Ectodermal cell (in vitro differentiated cells): ENCODE data around the gene TRIM17.

ENCODE experiments used
- H3K27ac ChIP-seq: 2 replicates; pipeline ENCODE4 v1.7.0; 2013; ENCODE audit warnings: mild to moderate bottlenecking, low read depth, low read length; ENCODE audit not compliant: insufficient read depth, poor library complexity, severe bottlenecking
- H3K27me3 ChIP-seq: 2 replicates; pipeline ENCODE4 v1.7.0; 2013; ENCODE audit warnings: mild to moderate bottlenecking, low read length; ENCODE audit not compliant: insufficient read depth, control insufficient read depth, poor library complexity, severe bottlenecking
- H3K36me3 ChIP-seq: one replicate; pipeline ENCODE4 v1.7.0; 2013; ENCODE audit warnings: low read length; ENCODE audit not compliant: control insufficient read depth, insufficient read depth
- H3K4me1 ChIP-seq: one replicate; pipeline ENCODE4 v1.7.0; 2013; ENCODE audit warnings: low read length; ENCODE audit not compliant: control insufficient read depth, insufficient read depth
- H3K4me3 ChIP-seq: 2 replicates; pipeline ENCODE4 v1.7.0; 2013; ENCODE audit warnings: low read depth, low read length, control low read depth; ENCODE audit not compliant: insufficient read depth
- H3K9me3 ChIP-seq: 2 replicates; pipeline ENCODE4 v1.7.0; 2013; ENCODE audit warnings: mild to moderate bottlenecking, low read length, moderate library complexity; ENCODE audit not compliant: control insufficient read depth
- WGBS, 2 experiments: methylation state at CpG; one replicate each; pipeline ENCODE4 v1.1.7; 2013; ENCODE audit warnings: missing lambda C conversion rate in 2 of 2; 5-methylcytosine and 5-hydroxymethylcytosine counted together

TRIM17 gene

DNA sequence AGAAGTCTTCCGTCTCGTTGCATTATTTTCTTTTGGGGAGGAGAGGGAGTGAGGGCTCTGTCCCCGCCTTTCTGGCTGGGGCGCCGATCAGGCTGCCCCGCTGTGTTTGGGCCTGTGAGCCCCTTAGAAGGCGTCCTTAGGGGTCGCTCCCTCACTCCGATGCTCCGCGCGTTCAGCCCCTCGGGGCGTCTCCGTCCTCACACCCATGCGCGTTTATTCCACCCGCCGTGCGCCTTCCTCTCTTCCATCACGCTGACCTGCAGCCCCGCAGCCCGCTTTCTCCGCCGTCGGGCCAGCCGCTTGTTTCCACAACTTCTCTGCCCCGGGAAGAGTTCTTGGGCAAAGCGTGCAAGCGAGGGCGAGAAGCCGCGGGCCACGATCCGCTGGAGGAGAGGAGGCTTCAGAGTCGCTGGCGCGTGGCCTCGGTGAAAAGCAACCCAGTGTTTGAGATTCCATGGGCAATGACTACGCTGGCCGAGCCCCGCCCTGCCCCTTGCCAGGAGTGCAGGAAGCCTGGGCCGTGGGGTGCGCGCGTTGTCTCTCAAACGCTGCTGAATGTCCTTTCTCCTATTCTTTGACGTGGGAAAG lies 37.7 kb downstream of the TRIM17 start:
- H3K36me3 ChIP-seq: no peaks in the 10 kb centered on the region
- H3K4me1 ChIP-seq: peaks cover 8% of the 10 kb centered on the region
- peak overlapping the region; percentile 50 for H3K4me3 ChIP-seq
- no peaks in the 10 kb centered on the region for H3K9me3 ChIP-seq
- H3K27me3 ChIP-seq: peaks cover 38% of the 10 kb centered on the region
- WGBS, 2 experiments: 2 to 3% methylated on average over 48 of the region's 48 CpGs
- H3K27ac ChIP-seq: no peak overlapping the region

GRCh38 chr1:228378090-228378872 lies 38.4 kb downstream of the TRIM17 start:
- Histone ChIP-seq H3K4me3 (peak overlapping the region; percentile 50), H3K9me3 (no peaks in the 10 kb centered on the region), H3K27ac (no peak overlapping the region), H3K4me1 (peaks cover 8% of the 10 kb centered on the region), H3K27me3 (peaks cover 34% of the 10 kb centered on the region), H3K36me3 (no peaks in the 10 kb centered on the region)
- WGBS, 2 experiments: 3% methylated on average over 63 to 64 of the region's 73 CpGs

DNA sequence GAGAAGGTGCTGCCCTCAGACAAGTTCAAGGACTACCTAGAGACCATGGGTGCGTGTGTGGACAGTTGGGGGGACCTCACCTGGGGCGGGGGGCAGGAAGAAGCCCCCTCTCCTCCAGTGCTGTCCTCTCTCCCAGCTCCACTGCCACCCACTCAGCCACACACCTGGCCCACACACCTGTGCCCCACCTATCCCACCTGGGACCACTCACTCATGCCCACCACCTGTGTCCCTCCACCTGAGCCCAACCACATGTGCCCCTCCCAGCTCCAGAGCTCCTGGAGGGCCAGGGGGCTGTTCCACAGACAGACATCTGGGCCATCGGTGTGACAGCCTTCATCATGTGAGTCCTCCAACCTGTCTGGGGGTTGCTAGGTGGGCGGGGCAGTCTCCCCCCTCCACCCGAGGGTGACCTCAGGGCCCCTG lies 39.0 kb downstream of the TRIM17 start:
- H3K9me3 ChIP-seq: no peaks in the 10 kb centered on the region
- H3K4me1 ChIP-seq: peaks cover 8% of the 10 kb centered on the region
- H3K27ac ChIP-seq: no peak overlapping the region
- H3K27me3 ChIP-seq: peaks cover 30% of the 10 kb centered on the region
- H3K4me3 ChIP-seq: peak overlapping the region; percentile 38
- WGBS, 2 experiments: 68 to 77% methylated on average over 5 of the region's 5 CpGs
- no peaks in the 10 kb centered on the region for H3K36me3 ChIP-seq

GRCh38 chr1:228376651-228377631 lies 39.7 kb downstream of the TRIM17 start:
- Histone ChIP-seq H3K9me3 (no peaks in the 10 kb centered on the region), H3K4me3 (no peak overlapping the region), H3K36me3 (no peaks in the 10 kb centered on the region), H3K4me1 (peaks cover 8% of the 10 kb centered on the region), H3K27ac (no peak overlapping the region), H3K27me3 (peaks cover 30% of the 10 kb centered on the region)
- 90 to 92% methylated on average over 30 to 31 of the region's 31 CpGs for WGBS, 2 experiments

GRCh38 chr1:228376262-228376628 lies 40.4 kb downstream of the TRIM17 start:
- H3K27me3 ChIP-seq: peaks cover 28% of the 10 kb centered on the region
- no peak overlapping the region for H3K27ac ChIP-seq
- H3K4me3 ChIP-seq: no peak overlapping the region
- peaks cover 8% of the 10 kb centered on the region for H3K4me1 ChIP-seq
- no peaks in the 10 kb centered on the region for H3K36me3 ChIP-seq
- WGBS, 2 experiments: 89 to 94% methylated on average over 3 of the region's 3 CpGs
- no peaks in the 10 kb centered on the region for H3K9me3 ChIP-seq

DNA sequence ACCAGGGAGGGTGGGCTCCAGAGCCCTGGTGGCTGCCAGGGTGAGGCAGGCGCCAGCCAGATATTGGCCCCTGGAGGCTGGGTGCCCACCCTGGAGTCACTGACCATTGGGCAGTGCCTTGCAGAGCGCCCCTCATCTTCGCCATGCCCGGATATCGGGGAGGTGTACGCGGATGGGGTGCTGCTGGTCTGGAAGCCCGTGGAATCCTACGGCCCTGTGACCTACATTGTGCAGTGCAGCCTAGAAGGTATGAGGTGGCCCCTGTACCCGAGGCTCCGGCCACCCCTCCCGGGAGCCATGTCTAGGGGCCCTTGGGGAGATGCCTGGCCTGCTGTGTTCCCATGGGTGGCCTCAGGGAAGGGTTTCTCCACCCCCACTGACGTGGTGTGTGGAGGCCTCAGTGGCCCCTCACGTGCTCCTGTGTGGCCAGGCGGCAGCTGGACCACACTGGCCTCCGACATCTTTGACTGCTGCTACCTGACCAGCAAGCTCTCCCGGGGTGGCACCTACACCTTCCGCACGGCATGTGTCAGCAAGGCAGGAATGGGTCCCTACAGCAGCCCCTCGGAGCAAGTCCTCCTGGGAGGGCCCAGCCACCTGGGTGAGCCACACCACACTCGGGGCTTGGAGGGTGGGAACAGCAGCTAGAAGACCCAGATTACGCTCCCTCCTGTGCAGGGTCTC lies 40.9 kb downstream of the TRIM17 start:
- no peaks in the 10 kb centered on the region for H3K9me3 ChIP-seq
- 95 to 97% methylated on average over 22 of the region's 22 CpGs for WGBS, 2 experiments
- H3K27ac ChIP-seq: no peak overlapping the region
- H3K4me3 ChIP-seq: no peak overlapping the region
- peaks cover 8% of the 10 kb centered on the region for H3K4me1 ChIP-seq
- H3K36me3 ChIP-seq: no peaks in the 10 kb centered on the region
- H3K27me3 ChIP-seq: peaks cover 23% of the 10 kb centered on the region

GRCh38 chr1:228374711-228375577 lies 41.7 kb downstream of the TRIM17 start:
- H3K4me3 ChIP-seq: no peak overlapping the region
- no peaks in the 10 kb centered on the region for H3K36me3 ChIP-seq
- H3K4me1 ChIP-seq: peaks cover 8% of the 10 kb centered on the region
- H3K9me3 ChIP-seq: no peaks in the 10 kb centered on the region
- WGBS, 2 experiments: 89% methylated on average over 25 of the region's 25 CpGs
- no peak overlapping the region for H3K27ac ChIP-seq
- H3K27me3 ChIP-seq: peaks cover 15% of the 10 kb centered on the region

DNA sequence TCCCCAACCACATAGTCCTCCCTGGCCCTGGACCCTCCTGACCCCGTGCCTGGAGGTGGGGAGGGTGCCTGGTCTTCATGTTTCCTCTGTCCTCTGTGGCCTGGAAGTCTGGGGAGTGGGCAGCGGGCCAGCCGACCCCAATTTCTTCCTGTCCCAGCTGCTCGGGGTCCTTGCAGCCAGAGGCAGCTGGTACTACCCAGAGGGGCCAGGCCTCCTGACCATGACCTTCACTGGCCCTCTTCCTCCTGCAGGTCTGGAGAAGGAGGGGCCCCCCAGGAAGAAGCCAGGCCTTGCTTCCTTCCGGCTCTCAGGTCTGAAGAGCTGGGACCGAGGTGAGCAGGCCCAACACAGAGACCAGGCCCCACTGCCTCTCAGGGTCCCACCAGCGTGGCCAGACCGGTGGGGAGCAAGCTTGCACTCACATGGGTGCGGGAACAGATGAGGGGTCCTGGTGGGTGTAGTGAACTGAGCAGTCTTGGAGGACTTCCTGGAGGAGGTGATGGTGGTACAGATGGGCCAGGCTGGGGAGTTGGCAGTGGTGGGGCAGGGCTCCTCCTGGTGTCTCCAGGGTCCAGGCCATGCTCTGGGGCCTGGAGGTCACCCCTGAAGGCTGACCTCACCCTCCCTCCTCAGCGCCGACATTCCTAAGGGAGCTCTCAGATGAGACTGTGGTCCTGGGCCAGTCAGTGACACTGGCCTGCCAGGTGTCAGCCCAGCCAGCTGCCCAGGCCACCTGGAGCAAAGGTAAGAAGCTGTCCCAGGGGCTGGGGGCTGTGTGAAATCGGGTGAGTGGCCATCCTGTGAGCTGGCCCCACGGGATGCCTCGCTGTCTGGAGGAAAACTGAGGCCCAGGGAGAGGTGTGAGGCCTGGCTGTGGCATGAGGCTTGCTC lies 42.7 kb downstream of the TRIM17 start:
- no peak overlapping the region for H3K4me3 ChIP-seq
- H3K36me3 ChIP-seq: no peaks in the 10 kb centered on the region
- WGBS, 2 experiments: 91 to 93% methylated on average over 14 of the region's 14 CpGs
- H3K27ac ChIP-seq: no peak overlapping the region
- no peaks in the 10 kb centered on the region for H3K9me3 ChIP-seq
- H3K27me3 ChIP-seq: peaks cover 5% of the 10 kb centered on the region
- peaks cover 4% of the 10 kb centered on the region for H3K4me1 ChIP-seq
